Measurements from ENCODE around the gene BCL2L14.

DNA sequence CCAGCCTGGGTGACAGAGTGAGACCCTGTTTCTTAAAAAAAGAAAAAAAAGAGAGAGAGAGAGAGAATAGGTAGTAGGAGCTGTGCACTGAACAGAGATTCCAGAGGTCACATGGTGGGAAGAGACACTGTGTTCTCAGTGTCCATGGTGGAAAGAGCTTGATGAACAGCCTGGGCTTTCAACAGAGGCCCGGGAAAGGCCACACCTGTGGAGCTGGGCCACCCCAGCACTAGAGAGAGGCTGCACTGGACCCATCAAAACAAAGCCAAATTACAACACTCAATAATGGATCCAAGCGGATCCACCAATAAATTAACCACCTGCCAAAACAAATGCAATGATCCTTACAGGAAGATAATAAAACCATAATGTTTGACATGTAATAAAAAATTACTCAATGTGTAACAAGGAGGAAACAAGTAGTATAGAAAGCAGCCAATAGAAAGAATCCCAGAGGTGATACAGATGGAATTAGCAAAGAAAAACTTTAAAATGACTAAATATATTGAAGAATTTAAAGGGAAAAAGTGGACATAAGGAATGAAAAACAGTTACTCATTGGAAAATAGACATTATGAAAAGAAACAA lies 44.8 kb upstream of the BCL2L14 start:
- TF ChIP-seq, protein P1, sequence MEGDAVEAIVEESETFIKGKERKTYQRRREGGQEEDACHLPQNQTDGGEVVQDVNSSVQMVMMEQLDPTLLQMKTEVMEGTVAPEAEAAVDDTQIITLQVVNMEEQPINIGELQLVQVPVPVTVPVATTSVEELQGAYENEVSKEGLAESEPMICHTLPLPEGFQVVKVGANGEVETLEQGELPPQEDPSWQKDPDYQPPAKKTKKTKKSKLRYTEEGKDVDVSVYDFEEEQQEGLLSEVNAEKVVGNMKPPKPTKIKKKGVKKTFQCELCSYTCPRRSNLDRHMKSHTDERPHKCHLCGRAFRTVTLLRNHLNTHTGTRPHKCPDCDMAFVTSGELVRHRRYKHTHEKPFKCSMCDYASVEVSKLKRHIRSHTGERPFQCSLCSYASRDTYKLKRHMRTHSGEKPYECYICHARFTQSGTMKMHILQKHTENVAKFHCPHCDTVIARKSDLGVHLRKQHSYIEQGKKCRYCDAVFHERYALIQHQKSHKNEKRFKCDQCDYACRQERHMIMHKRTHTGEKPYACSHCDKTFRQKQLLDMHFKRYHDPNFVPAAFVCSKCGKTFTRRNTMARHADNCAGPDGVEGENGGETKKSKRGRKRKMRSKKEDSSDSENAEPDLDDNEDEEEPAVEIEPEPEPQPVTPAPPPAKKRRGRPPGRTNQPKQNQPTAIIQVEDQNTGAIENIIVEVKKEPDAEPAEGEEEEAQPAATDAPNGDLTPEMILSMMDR (IDR thresholded peaks at IDR 0.05): no peak
- TF ChIP-seq EZH2 (IDR thresholded peaks at IDR 0.05; ENCODE audit: borderline replicate concordance, insufficient read depth, low read depth, low read length, poor library complexity, severe bottlenecking): no peak

All from B cell (primary cell).